ENCODE data around the gene ELOVL5.
"Not testable (repeated sequence)": the region's sequence is repeated elsewhere in the genome, so short reads cannot be mapped to it uniquely, and the experiment has no call there.

The ELOVL5 gene

GRCh38 chr6:53359095-53359842, 10.5 kb upstream of the ELOVL5 start:
- peak; percentile 88 for DNase-seq (ENCODE audit: low read depth)

- no peak for DNase-seq (ENCODE audit: low read depth)
Observed at GRCh38 chr6:53358440-53359094, 9.8 kb upstream of the ELOVL5 start.

GRCh38 chr6:53357576-53358360, 9.0 kb upstream of the ELOVL5 start:
- no peak for DNase-seq (ENCODE audit: low read depth)

GRCh38 chr6:53353624-53354023, 4.9 kb upstream of the ELOVL5 start:
- no peak for DNase-seq (ENCODE audit: low read depth)

- DNase-seq (ENCODE audit: low read depth) = no peak
Observed at GRCh38 chr6:53352360-53352759, 3.6 kb upstream of the ELOVL5 start.

- no peak for DNase-seq (ENCODE audit: low read depth)
Observed at GRCh38 chr6:53349209-53349693, 501 bp upstream of the ELOVL5 start.

- peak; percentile 26 for DNase-seq (ENCODE audit: low read depth)
Observed at GRCh38 chr6:53347921-53348370, 804 bp downstream of the ELOVL5 start.

GRCh38 chr6:53347250-53347920, 1.4 kb downstream of the ELOVL5 start:
- DNase-seq (ENCODE audit: low read depth) = peak; percentile 13

GRCh38 chr6:53346049-53346448, 2.7 kb downstream of the ELOVL5 start:
- DNase-seq (ENCODE audit: low read depth) = not testable (repeated sequence)

GRCh38 chr6:53344969-53345368, 3.8 kb downstream of the ELOVL5 start:
- DNase-seq (ENCODE audit: low read depth) = no peak

GRCh38 chr6:53343092-53343491, 5.7 kb downstream of the ELOVL5 start:
- no peak for DNase-seq (ENCODE audit: low read depth)

- DNase-seq (ENCODE audit: low read depth) = no peak
Observed at GRCh38 chr6:53342217-53342616, 6.5 kb downstream of the ELOVL5 start.

GRCh38 chr6:53340536-53340935, 8.2 kb downstream of the ELOVL5 start:
- no peak for DNase-seq (ENCODE audit: low read depth)

- DNase-seq (ENCODE audit: low read depth) = no peak
Observed at GRCh38 chr6:53339424-53339823, 9.3 kb downstream of the ELOVL5 start.

- DNase-seq (ENCODE audit: low read depth) = no peak
Observed at GRCh38 chr6:53338304-53338703, 10.4 kb downstream of the ELOVL5 start.

GRCh38 chr6:53336070-53336469, 12.7 kb downstream of the ELOVL5 start:
- no peak for DNase-seq (ENCODE audit: low read depth)

GRCh38 chr6:53335224-53335994, 13.3 kb downstream of the ELOVL5 start:
- DNase-seq (ENCODE audit: low read depth) = peak; percentile 57

- no peak for DNase-seq (ENCODE audit: low read depth)
Observed at GRCh38 chr6:53333439-53334408, 15.0 kb downstream of the ELOVL5 start.

GRCh38 chr6:53331678-53332077, 17.1 kb downstream of the ELOVL5 start:
- no peak for DNase-seq (ENCODE audit: low read depth)

- no peak for DNase-seq (ENCODE audit: low read depth)
Observed at GRCh38 chr6:53330137-53330536, 18.6 kb downstream of the ELOVL5 start.
